Measurements from ENCODE around the gene PRSS27.

Gene PRSS27

DNA sequence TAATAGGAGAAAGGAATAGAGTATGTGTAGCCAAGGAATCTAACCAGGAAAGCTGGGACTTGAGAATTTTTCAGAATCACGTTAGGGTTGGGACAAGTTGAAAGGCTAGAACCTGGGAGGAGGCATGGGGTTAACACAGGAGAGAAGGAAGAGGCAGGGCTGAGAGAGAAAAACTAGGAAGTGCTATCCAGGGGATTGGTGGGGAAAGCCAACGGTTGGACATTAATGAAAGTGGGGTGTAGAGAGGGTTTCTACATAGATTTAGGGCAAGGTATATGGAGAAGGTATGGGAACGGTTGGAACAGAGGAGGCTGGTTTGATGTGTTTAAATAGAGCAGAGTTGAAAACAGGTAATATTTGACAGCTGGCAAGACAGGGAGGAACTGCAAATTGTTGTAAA, 35.1 kb upstream of the PRSS27 start:
- peak overlapping the region; percentile 94 to 99 (median 94) for H3K27ac Mint-ChIP-seq
- H3K36me3 Mint-ChIP-seq (ENCODE audit: low read depth), result peaks cover 61% of the 10 kb centered on the region
- H3K4me1 Mint-ChIP-seq, result peaks cover 53% of the 10 kb centered on the region
- peaks cover 5% of the 10 kb centered on the region for H3K9me3 Mint-ChIP-seq
- TF ChIP-seq, protein P1, sequence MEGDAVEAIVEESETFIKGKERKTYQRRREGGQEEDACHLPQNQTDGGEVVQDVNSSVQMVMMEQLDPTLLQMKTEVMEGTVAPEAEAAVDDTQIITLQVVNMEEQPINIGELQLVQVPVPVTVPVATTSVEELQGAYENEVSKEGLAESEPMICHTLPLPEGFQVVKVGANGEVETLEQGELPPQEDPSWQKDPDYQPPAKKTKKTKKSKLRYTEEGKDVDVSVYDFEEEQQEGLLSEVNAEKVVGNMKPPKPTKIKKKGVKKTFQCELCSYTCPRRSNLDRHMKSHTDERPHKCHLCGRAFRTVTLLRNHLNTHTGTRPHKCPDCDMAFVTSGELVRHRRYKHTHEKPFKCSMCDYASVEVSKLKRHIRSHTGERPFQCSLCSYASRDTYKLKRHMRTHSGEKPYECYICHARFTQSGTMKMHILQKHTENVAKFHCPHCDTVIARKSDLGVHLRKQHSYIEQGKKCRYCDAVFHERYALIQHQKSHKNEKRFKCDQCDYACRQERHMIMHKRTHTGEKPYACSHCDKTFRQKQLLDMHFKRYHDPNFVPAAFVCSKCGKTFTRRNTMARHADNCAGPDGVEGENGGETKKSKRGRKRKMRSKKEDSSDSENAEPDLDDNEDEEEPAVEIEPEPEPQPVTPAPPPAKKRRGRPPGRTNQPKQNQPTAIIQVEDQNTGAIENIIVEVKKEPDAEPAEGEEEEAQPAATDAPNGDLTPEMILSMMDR (IDR thresholded peaks at IDR 0.05; ENCODE audit: unreplicated experiment in 3 of 3), result no peak
- H3K4me3 Mint-ChIP-seq, result peak overlapping the region; percentile 90 to 97 (median 92)
- no peaks in the 10 kb centered on the region for H3K27me3 Mint-ChIP-seq (ENCODE audit: low read depth)

DNA sequence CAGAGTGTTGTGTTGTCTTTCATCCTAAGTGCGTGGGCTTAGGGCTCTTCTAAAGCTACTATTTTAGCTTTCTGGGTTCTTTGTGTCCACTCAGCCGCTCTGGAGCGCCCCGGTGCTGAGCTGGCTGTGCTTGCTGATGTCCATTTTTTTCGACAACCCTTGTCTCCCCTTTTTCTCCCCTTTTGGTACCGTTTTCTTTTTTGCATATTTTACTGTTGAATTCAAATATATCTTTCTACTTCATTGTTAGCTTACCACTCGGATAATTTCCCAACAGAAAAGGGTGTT, 33.7 kb upstream of the PRSS27 start:
- TF ChIP-seq, protein P1 (IDR thresholded peaks at IDR 0.05; ENCODE audit: unreplicated experiment in 3 of 3), result no peak
- no peaks in the 10 kb centered on the region for H3K27me3 Mint-ChIP-seq (ENCODE audit: low read depth)
- peaks cover 62% of the 10 kb centered on the region for H3K4me1 Mint-ChIP-seq
- peaks cover 50% of the 10 kb centered on the region for H3K36me3 Mint-ChIP-seq (ENCODE audit: low read depth)
- H3K27ac Mint-ChIP-seq, result peak overlapping the region; percentile 94 to 99 (median 94)
- peaks cover under 1% of the 10 kb centered on the region for H3K9me3 Mint-ChIP-seq
- peak overlapping the region; percentile 90 to 97 (median 92) for H3K4me3 Mint-ChIP-seq

DNA sequence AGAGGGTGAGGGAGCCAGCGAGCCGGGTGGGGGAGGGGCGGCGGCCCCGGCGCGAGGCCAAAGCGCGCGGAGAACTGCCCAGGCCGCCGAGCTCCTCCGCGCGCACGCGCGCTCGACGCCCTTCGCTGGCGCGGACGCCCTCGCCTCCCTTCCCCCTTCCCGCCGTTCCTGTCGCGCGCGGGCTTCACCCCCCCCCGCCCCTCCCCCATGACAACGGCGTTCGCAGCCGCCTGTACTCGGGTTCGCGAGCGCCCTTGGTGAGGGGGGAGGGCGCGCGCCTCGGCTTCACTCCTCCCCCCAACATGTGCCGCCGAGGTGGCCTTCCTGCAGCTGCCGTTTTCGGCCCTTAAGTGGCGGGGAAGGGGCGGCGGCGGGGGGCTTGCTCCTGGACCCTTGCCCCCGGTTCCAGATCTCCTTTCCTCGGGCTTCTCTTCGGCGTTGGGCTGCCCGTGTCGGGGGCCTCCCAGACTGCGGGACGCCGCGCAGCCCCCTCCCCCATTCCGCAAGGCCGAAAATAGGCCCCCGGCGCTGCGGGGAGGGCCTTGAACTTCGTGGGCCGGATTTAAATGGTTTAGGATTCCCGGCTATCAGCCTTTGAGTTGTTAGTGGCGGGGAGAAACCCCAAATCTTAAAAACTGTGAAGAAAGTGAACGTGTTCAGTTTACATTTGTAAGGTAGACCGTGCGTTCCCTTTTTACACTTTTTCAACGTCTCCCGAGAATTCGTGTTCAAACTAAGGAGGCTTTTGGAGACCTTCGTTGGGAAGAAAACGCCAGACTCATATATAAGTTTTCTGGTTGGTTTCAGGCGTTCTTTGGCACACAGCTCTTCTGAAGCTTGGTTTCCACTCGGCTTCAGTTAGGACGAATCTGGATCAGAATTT, 33.1 kb upstream of the PRSS27 start:
- H3K27ac Mint-ChIP-seq, result peak overlapping the region; percentile 94 to 100 (median 100)
- H3K27me3 Mint-ChIP-seq (ENCODE audit: low read depth), result no peaks in the 10 kb centered on the region
- H3K36me3 Mint-ChIP-seq (ENCODE audit: low read depth), result peaks cover 44% of the 10 kb centered on the region
- H3K9me3 Mint-ChIP-seq, result no peaks in the 10 kb centered on the region
- TF ChIP-seq, protein P1 (IDR thresholded peaks at IDR 0.05; ENCODE audit: unreplicated experiment in 3 of 3), result no peak
- peaks cover 62% of the 10 kb centered on the region for H3K4me1 Mint-ChIP-seq
- H3K4me3 Mint-ChIP-seq, result peak overlapping the region; percentile 90 to 97 (median 92)

DNA sequence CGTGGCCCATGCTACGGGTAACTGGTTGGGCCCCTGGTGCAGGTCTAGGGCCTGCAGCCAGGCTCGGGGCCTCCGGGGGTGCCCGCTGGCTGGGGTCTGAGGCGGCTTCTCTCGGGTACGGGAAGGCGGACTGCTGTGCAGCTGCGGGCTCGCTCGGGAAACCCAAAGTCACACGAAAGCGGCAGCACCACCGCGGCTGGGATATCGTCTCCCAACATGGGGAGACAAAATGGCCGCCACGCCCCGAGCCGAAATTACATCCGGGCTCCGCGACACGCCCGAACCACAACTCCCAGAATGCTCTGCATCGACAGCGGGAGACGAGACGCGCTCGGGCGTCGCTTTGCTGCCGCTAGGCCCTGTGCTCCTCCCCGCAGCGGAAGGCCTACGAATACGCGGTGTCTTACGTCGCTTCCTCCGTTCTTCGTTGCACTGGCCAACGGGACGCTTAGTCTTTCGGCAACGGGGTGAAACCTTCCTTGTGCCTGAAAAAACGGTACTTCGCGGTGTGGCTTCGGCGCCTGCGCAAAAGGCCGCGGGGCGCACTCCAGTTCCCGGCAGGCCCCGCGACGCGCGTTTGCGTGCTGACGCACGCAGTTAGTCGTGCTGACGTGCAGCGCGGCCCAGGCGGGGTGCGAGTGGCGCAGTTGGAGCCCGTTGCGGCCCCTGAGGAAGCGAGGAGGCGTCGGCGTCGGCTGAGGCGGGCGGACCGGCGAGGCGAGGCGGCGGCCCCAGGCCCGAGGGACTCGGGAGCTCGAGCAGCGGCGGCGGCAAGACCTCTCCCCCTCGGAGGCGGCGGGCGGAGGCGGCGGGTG, 32.2 kb upstream of the PRSS27 start, which contains the start of gene SRRM2:
Gene SRRM2 (plus strand): TSS at position 604 of the 815 bp plus-strand sequence. CDS start 3,727 bp downstream, outside the sequence.
- Mint-ChIP-seq H3K27ac (peak within 1 kb of the TSS; percentile 100), H3K4me3 (peak within 1 kb of the TSS; percentile 92 to 97 (median 93)), H3K4me1 (peaks cover 58% of the 10 kb centered on the region), H3K27me3 (ENCODE audit: low read depth) (no peaks in the 10 kb centered on the region), H3K36me3 (ENCODE audit: low read depth) (peaks cover 36% of the 10 kb centered on the region), H3K9me3 (no peaks in the 10 kb centered on the region)
- TF ChIP-seq, protein P1 (IDR thresholded peaks at IDR 0.05; ENCODE audit: unreplicated experiment in 3 of 3), result no peak

DNA sequence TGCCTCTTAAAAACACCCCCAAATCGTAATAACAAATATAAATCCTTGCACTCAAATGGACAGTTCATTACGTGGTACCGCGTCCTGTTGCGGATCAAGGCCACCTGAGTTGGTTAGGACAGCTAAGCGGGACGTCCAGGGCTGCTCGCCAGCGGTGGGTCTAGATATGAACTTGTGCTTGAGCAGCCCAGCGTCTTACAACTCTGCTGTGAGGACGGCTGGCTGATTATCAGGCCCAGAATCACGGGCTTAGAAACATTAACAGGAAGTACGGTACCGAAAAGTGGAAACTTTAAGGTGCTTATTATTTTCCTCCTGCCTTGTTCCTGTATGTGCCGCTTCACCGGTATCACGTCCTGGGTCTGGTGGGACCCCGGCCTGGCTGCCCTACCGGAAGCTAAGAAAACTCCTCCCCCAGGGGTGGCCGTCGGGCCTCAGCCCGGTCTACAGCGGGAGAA, 31.6 kb upstream of the PRSS27 start:
- Mint-ChIP-seq H3K4me3 (peak overlapping the region; percentile 92 to 95 (median 93)), H3K36me3 (ENCODE audit: low read depth) (peaks cover 29% of the 10 kb centered on the region), H3K27ac (peak overlapping the region; percentile 100), H3K4me1 (peaks cover 53% of the 10 kb centered on the region), H3K27me3 (ENCODE audit: low read depth) (no peaks in the 10 kb centered on the region), H3K9me3 (no peaks in the 10 kb centered on the region)
- TF ChIP-seq, protein P1 (IDR thresholded peaks at IDR 0.05; ENCODE audit: unreplicated experiment in 3 of 3), result no peak

All from nephron (organoid).